ENCODE results near the gene GGA2.
"Not testable (repeated sequence)": the region's sequence is repeated elsewhere in the genome, so short reads cannot be mapped to it uniquely, and the experiment has no call there.

GGA2 gene

DNA sequence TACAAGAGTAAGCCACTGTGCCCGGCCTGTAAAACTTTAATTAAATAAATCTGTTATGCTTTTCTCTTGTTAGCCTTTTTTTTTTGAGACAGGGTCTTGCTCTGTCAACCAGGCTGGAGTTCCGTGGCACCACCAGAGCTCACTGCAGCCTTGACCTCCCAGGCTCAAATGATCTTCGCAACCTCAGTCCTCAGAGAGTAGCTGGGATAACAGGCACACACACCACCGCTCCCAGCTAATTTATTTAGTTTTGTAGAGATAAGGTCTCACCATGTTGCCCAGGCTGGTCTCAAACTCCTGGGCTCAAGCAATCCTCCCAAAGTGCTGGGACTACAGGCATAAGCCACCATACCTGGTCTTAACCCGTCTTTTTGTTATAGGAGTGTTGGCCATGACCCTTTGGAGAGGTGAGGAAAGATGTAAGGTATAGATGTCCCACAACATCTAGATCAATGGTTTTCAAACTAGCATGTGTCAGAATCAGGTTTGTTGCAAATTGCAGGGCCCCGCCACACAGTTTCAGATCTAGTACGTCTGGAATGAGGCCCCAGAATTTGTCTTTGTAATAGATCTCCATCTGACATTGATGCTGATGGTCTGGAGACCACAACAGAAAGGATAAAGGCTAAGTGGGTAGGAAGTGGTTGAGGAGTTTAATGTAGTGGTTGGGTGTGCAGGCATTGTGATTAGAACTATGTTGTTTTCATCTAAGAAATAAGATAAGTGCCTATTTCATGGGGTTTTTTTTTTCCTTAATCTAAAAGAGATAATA, 4.3 kb upstream of the GGA2 start:
- Mint-ChIP-seq H3K27ac (peak overlapping the region; percentile 76), H3K4me3 (peak overlapping the region; percentile 2), H3K4me1 (ENCODE audit: low read depth) (peaks cover 58% of the 10 kb centered on the region), H3K27me3 (no peaks in the 10 kb centered on the region), H3K36me3 (ENCODE audit: low read depth) (peaks cover 27% of the 10 kb centered on the region), H3K9me3 (no peaks in the 10 kb centered on the region)

DNA sequence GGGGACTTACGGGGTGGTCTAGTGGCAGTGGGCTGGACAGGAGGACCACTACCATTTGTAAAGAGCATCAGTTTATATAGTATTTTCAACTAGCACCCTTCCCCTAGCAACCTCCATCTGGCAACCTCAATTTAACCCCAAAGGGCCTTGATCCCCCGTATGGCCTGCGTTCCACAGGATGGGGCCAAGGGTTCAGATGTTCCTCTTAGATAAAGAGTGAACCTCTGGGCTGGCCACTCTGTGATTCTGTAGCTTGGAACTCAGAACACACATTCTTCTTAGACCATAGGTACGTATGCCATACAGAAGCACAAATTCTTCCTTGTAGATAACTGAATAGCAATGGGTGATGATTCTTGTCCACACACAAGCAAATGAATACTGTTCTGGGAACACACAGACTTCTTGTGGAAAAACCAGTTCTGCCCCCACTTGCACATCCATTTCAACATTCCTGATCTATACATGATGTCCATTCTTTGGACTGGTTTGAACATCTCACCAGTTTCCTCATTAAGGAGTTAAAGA, 1.9 kb upstream of the GGA2 start:
- no peak overlapping the region for H3K4me3 Mint-ChIP-seq
- peaks cover 4% of the 10 kb centered on the region for H3K9me3 Mint-ChIP-seq
- peaks cover 60% of the 10 kb centered on the region for H3K4me1 Mint-ChIP-seq (ENCODE audit: low read depth)
- H3K36me3 Mint-ChIP-seq (ENCODE audit: low read depth): peaks cover 36% of the 10 kb centered on the region
- no peak overlapping the region for H3K27ac Mint-ChIP-seq
- H3K27me3 Mint-ChIP-seq: no peaks in the 10 kb centered on the region

DNA sequence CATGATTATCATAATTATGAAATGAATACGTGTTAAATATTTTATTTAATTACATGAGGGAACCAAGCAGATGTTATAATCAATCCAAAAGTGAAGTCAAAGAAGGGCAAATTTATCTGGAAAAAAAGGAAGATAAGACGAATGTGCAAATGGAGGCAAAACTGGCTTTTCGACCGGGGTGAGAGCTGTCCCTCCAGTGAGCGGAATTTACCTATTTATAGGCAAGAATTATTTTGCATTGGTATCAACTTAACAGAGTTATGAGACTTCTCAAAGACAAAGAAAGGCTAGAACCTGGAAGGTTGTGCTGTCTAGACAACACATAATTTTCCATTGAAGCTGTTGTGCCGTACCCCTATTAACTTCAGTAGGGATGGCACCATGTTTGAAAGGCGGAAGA, 1.4 kb upstream of the GGA2 start:
- Mint-ChIP-seq H3K27ac (no peak overlapping the region), H3K36me3 (ENCODE audit: low read depth) (peaks cover 36% of the 10 kb centered on the region), H3K4me1 (ENCODE audit: low read depth) (peaks cover 62% of the 10 kb centered on the region), H3K9me3 (peaks cover 4% of the 10 kb centered on the region), H3K4me3 (peak overlapping the region; percentile 65), H3K27me3 (no peaks in the 10 kb centered on the region)

DNA sequence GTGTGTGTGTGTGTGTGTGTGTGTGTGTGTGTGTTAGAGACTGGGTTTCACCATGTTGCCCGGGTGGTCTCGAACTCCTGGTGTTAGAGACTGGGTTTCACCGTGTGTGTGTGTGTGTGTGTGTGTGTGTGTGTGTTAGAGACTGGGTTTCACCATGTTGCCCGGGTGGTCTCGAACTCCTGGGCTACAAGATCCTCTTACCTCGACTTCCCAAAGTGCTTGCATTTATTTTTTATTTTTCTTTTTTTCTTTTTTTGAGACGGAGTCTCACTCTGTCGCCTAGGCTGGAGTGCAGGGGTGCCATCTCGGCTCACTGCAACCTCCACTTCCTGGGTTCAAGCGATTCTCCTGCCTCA, 599 bp upstream of the GGA2 start:
- peak overlapping the region; percentile 87 for H3K27ac Mint-ChIP-seq
- H3K36me3 Mint-ChIP-seq (ENCODE audit: low read depth): peaks cover 34% of the 10 kb centered on the region
- not testable (repeated sequence) for H3K9me3 Mint-ChIP-seq, H3K27me3 Mint-ChIP-seq
- H3K4me1 Mint-ChIP-seq (ENCODE audit: low read depth): peaks cover 62% of the 10 kb centered on the region
- H3K4me3 Mint-ChIP-seq: peak overlapping the region; percentile 82

DNA sequence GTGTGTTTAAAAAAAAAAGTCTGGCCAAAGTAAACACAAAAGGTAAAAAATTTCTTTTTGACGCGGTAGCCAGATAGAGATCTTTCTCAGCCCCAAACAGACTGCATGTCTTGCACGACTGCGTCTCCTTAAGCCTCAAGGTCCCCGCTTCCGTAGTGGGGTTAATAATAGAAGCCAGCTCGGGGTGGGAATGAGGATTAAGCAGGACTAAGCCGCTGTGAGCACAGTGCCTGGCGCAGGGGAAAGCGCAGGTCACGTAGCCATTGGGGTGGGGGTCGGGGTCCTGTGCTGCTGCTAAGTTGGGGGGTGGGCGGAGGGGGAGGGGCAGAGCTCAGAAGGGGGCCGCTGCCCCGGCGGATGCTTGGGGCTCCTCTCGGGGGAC, 521 bp downstream of the GGA2 start:
- peaks cover 4% of the 10 kb centered on the region for H3K9me3 Mint-ChIP-seq
- H3K27me3 Mint-ChIP-seq: no peaks in the 10 kb centered on the region
- peaks cover 61% of the 10 kb centered on the region for H3K4me1 Mint-ChIP-seq (ENCODE audit: low read depth)
- H3K36me3 Mint-ChIP-seq (ENCODE audit: low read depth): peaks cover 29% of the 10 kb centered on the region
- peak overlapping the region; percentile 86 for H3K4me3 Mint-ChIP-seq
- H3K27ac Mint-ChIP-seq: peak overlapping the region; percentile 88

DNA sequence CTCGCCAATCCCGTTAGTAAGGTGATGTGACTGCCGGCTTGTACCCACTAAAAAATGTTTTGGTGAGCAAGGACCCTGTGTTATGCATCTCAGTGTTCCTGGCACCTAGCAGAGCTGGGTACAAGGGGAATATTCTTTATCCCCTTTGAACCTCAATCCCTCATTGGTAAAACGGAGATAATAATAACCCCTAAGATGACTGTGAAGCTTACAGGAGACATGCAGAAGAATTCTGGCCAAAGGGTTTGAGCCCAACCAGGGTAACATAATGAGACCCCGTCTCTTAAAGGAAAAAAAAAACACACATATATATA, 896 bp downstream of the GGA2 start:
- peaks cover 4% of the 10 kb centered on the region for H3K9me3 Mint-ChIP-seq
- H3K27ac Mint-ChIP-seq: peak overlapping the region; percentile 88
- peak overlapping the region; percentile 86 for H3K4me3 Mint-ChIP-seq
- no peaks in the 10 kb centered on the region for H3K27me3 Mint-ChIP-seq
- H3K36me3 Mint-ChIP-seq (ENCODE audit: low read depth): peaks cover 26% of the 10 kb centered on the region
- peaks cover 61% of the 10 kb centered on the region for H3K4me1 Mint-ChIP-seq (ENCODE audit: low read depth)

DNA sequence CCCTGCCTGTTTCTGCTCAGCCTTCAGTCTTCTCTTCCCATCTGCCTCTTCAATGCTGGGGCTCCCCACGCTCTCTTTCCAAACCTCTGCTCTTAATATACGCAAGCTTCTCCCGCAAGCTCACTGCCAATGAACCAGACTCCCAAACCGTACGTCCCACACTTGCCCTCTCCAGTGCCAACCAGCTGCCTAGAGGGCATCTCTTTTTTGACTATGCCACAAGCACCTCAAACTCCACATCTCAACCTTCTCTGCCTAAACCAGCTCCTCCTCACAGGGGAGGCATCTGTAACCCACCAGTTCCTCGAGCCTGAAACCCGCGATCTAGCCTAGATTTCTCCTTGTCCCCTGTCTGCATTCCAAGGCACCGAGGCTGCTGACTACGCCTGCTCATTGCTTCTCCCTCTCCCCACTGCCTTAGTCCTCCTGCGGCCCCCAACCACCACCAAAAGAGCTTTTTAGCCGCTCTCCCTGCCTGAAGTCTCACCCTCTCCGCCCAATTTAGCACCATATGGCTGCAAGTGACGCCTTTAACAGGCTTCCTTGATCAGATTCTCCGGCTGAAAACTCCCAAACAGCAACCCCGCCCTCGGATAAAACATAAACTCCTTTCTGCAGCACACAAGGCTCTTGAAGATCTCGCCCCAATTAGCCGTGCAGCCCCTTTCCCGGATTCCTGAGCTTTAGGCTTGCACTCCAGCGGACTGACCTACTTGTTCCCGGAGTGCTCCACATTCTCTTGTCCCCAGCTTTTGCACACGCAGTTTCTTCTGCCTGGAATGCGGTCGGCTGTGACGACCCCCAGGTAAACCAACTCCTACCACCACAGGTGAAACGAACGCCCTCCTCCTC, 1.5 kb downstream of the GGA2 start:
- H3K27ac Mint-ChIP-seq: peak overlapping the region; percentile 88
- H3K4me3 Mint-ChIP-seq: peak overlapping the region; percentile 86
- H3K4me1 Mint-ChIP-seq (ENCODE audit: low read depth): peaks cover 61% of the 10 kb centered on the region
- peaks cover 4% of the 10 kb centered on the region for H3K9me3 Mint-ChIP-seq
- H3K27me3 Mint-ChIP-seq: no peaks in the 10 kb centered on the region
- H3K36me3 Mint-ChIP-seq (ENCODE audit: low read depth): peaks cover 20% of the 10 kb centered on the region

DNA sequence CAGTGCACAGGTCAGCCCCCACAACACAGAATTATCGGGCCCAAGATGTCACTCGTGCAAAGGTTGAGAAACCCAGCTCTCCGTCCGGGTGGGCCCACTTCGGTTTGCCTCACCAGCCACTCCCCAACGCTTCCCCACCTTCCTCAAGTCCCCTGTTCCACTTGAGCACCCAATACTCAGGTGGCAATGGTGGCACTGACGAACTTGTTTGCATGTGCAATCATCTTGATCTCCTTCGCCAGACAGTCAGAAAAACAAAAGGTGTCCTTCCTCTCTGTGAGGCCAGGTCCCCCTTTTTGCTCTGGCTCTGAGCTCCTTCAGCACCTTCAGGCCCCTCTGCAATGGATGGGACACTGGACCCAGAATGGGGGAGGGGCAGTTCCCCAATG, 3.7 kb downstream of the GGA2 start:
- peaks cover 76% of the 10 kb centered on the region for H3K4me1 Mint-ChIP-seq (ENCODE audit: low read depth)
- H3K9me3 Mint-ChIP-seq: peaks cover 4% of the 10 kb centered on the region
- peaks cover 19% of the 10 kb centered on the region for H3K36me3 Mint-ChIP-seq (ENCODE audit: low read depth)
- no peak overlapping the region for H3K27ac Mint-ChIP-seq
- H3K4me3 Mint-ChIP-seq: peak overlapping the region; percentile 24
- H3K27me3 Mint-ChIP-seq: no peaks in the 10 kb centered on the region

DNA sequence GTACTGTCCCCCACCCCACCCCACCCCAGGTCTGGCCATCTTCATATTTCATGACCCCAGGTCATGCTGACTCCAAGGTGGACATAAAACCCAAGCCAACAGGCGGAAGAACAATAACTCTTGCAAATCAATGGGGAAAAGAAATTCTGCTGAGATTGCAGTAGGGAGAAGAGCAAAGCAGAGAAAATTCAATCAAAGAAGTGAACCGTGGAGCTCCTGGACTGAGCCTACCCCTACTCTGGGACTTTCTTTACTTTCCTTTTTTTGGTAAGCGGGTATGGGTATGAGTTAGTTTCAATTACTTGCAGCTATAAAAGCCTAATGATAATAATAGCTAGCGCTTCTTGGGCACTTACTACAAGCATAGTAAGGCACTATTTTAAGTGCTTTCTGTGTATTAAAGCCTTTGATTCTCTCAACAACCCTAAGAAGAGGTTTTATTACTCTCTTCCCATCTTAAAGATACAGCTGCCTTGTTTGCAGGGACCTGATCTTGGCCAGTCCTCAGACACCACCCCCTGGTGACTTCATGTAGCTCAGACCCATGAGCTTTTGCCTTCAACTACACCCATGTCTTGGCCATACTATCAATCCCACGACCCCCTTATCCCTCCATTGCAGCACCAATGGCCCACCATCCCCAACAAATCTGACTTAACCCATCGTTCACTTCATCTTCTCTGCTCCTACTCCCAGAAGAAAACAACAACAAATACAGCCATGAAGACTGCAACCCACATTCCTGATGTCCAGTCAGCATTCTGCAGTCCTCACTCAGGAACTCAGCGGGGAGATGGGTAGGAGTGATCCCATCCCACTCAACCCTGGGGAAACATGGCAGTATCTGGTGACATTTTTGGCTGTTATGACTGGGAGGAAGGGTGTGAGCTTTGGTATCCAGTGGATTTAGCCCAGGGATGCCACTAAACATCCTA, 4.4 kb downstream of the GGA2 start:
- Mint-ChIP-seq H3K4me3 (peak overlapping the region; percentile 21), H3K27me3 (no peaks in the 10 kb centered on the region), H3K27ac (peak overlapping the region; percentile 76), H3K9me3 (peaks cover 4% of the 10 kb centered on the region), H3K36me3 (ENCODE audit: low read depth) (peaks cover 24% of the 10 kb centered on the region), H3K4me1 (ENCODE audit: low read depth) (peaks cover 79% of the 10 kb centered on the region)

DNA sequence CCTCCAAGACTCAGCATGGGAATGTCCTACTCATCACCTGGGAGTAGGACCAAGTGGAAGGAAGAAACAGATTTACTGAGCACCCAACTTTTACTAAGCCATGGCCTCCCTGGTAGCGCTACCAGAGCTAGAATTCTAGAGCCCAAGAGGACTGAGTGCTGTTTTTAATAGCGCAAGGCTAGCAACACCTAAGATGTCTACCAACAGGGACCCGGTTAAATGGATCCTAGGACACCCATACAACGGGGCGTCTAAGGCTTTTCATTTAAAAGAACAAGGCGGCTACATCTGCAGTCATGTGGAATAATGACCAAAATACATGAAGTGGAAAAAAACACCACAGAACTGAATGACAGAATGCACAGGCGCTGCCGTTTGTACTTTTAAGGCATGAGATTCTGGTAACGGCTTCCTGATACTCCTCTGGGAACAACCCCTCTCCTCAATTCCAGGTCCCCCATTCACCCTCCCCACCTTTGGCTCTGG, 5.1 kb downstream of the GGA2 start:
- Mint-ChIP-seq H3K9me3 (peaks cover 4% of the 10 kb centered on the region), H3K4me1 (ENCODE audit: low read depth) (peaks cover 81% of the 10 kb centered on the region), H3K27me3 (no peaks in the 10 kb centered on the region), H3K4me3 (peak overlapping the region; percentile 70), H3K36me3 (ENCODE audit: low read depth) (peaks cover 27% of the 10 kb centered on the region), H3K27ac (peak overlapping the region; percentile 87)

DNA sequence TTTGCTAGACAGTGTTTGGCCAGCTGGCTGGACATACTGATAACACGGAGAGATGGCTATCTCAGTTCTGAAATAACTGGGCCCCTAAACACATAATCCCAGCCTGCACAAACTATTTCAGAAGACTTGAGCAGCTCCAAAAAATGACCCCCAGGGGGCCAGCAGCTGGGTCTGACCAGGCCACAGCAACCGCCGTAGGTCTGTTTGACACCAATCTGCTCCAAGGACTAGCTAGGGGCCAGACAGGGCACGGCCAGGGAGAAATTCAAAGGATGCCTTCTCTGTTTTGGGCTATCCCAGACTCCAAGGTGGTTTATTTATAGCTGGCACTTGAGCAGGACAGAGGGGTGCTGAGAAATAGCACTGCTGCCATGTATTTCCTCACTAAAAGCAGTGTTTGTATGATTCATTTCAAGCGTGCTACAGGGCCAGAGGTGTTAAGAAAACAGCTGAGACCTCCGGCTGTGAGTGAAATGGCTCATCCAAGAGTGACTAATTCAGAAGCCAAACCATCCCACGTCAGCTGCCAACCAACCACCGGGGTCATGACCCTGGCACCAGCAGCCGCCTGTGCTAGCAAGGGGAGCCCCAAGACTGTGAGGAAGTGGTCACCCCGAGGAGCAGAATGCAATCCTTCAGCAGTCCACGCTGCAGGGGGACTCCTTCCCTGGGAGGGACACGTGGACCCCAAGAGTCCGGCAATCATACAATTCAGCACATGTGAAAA, 5.7 kb downstream of the GGA2 start:
- Mint-ChIP-seq H3K4me1 (ENCODE audit: low read depth) (peaks cover 82% of the 10 kb centered on the region), H3K36me3 (ENCODE audit: low read depth) (peaks cover 27% of the 10 kb centered on the region), H3K27me3 (no peaks in the 10 kb centered on the region), H3K27ac (peak overlapping the region; percentile 87), H3K9me3 (peaks cover 4% of the 10 kb centered on the region), H3K4me3 (peak overlapping the region; percentile 70)

DNA sequence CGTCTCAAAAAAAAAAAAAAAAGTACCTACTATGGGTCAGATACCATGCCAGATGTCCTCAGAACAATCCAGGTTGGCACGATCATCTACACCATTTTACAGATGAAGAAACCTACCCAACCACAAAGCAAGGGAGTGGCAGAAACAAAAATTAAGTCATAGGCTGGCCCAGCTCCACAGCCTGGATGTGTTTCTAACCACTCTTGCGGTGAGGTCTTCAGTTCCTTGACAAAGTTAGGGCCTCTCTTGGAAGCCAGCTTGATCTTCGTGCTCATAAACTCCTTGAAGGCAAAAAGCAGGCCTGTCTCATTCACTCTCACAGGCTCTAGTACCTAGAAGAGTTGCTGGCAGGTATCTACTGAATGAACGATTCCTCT, 6.2 kb downstream of the GGA2 start:
- H3K9me3 Mint-ChIP-seq: peaks cover 4% of the 10 kb centered on the region
- peaks cover 78% of the 10 kb centered on the region for H3K4me1 Mint-ChIP-seq (ENCODE audit: low read depth)
- H3K27me3 Mint-ChIP-seq: no peaks in the 10 kb centered on the region
- peak overlapping the region; percentile 31 for H3K27ac Mint-ChIP-seq
- H3K4me3 Mint-ChIP-seq: no peak overlapping the region
- peaks cover 23% of the 10 kb centered on the region for H3K36me3 Mint-ChIP-seq (ENCODE audit: low read depth)

DNA sequence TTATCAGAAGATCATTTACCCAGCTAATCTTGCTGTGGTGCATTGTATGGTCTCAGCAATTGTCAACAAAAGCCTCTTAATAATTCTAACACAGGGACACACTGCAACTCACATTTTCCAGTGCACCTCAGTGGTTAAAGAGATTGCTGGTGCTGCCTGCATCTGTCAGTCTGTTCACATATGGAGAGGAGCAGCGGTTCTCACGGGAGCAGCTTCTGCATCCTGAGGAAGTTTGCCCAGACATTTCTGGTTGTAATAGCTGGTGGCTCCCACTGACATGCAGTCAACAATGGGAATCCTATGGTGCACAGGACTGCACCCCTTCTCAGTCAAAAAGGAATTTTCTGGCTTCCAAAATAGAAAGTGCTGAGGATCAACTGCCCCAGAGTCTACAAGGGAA, 7.8 kb downstream of the GGA2 start:
- H3K27ac Mint-ChIP-seq: no peak overlapping the region
- H3K36me3 Mint-ChIP-seq (ENCODE audit: low read depth): peaks cover 12% of the 10 kb centered on the region

DNA sequence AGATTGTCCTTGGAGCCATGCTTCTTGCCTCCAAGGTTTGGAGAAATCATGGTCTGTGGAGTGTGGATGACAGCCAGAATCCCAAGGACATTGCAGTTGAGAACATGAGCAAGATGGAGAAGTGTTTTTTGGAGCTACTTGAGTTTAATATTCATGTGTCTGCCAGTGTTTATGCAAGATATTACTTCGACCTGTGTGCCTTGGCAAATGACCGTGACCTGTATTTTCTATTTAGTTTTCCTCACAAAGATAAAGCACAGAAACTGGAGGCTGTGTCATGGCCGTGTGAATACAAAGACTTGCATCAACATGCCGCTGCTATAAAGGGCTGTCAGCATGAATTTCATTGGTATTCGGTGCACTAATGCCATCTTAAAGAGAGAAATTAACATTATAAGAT, 9.0 kb downstream of the GGA2 start:
- Mint-ChIP-seq H3K27ac (no peak overlapping the region), H3K4me1 (ENCODE audit: low read depth) (peaks cover 70% of the 10 kb centered on the region), H3K4me3 (no peak overlapping the region), H3K9me3 (no peaks in the 10 kb centered on the region), H3K36me3 (ENCODE audit: low read depth) (peaks cover 16% of the 10 kb centered on the region), H3K27me3 (no peaks in the 10 kb centered on the region)

More for the DNA sequence above, 7.8 kb downstream of the GGA2 start:
- Mint-ChIP-seq H3K9me3 (no peaks in the 10 kb centered on the region), H3K27me3 (no peaks in the 10 kb centered on the region), H3K4me3 (no peak overlapping the region), H3K4me1 (ENCODE audit: low read depth) (peaks cover 73% of the 10 kb centered on the region)
